GM21526 (cell line): ENCODE data around the gene PPP2R5C.

ENCODE experiments used
- ATAC-seq: cut with Tn5 transposase; IDR thresholded peaks from one replicate; pipeline ENCODE4 v1.9.1; 2021; ENCODE audit warnings: moderate library complexity; ENCODE audit not compliant: unreplicated experiment, low FRiP score

Gene PPP2R5C

DNA sequence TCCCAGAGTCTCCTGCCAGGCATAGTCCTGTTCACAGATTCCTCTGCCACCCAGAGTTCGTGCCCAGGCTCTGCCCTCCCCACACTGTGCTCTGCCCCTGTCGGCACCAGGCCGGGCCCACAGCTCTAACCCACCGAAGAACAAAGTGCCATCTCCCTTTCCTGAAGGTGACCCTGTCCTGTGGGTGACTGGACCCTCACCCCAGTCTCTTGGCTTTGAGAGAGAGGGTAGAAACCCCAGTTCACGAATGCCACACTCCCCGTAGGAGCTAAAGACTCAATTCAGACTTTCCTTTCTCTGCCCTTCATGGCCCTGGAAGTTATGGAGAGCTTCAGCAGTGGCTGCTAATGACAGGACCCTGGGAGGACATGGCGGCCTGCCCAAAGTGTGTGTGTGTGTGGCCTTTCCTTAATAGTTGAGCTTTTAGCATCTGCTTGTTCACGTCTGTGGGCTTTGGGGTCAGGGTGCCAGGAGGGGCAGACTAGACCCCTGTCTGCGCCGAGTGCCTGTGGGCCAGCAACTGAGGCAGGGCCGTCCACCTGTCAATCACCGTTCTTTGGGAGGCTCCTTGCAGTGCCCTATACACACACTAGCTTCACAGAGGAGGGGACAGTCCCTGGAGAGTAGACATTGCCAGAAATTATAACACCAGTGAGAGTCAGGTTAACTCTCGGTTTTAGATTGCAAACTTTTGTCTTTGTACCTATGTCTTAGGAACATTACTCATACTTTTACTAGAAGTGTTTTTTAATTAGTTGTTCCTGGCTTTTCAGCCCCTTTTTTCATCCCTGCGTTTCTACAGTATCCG is 118.2 kb downstream of the PPP2R5C start:
- no peak for ATAC-seq

DNA sequence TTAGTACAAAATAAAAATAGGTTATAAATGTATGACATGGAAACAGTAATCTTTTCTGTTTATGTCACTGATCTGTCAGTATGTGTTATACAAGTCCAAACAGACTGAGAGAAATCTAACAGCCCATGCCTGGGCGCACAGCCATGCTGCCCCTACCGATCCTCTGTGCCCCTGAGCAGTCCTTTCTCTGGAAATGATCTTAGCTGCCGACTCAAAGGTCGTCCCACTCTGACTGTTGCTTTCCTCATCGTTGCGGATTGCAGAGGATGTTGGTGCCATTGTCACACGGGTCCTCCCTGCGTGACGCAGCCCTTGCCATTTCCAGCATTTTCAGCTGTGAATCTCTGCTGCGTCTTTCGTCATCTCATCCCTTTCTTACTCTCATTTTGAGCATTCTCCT is 119.9 kb downstream of the PPP2R5C start:
- ATAC-seq: no peak

DNA sequence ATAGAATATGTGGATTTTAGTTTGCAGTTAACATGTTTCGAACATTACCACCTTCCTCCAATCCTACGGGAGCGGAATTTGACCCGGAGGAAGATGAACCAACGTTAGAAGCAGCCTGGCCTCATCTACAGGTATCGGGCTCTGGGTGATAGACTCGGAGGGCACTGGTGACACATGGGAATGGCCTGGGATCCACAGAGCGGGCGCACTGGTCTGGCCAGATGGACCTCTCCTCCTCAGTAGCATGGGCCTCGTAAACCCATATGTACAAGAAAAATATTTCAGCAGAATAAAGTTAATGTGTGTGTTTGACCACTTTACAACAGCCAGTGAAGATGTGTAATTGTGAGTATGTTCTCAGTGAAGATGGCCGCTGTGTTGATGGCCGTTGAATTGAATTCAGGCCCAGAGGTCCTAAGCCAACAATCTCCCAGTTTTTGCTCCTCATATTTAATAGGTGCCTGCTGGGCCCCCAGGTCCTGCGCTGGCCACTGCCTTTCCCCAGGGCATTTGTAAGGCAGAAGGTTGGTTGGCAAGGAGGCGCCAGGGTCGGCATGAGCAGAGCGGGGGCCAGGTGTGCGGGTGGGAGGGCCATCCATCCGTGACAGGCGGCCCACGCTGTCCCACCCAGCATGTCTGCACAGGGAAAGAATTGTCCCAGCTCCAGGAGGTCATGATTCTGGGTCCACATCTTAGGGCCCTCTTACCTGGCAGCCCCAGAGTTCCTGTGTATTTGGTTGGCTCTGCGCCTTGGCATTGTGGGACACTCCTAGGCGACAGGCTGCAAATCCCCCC is 120.8 kb downstream of the PPP2R5C start:
- ATAC-seq: no peak

DNA sequence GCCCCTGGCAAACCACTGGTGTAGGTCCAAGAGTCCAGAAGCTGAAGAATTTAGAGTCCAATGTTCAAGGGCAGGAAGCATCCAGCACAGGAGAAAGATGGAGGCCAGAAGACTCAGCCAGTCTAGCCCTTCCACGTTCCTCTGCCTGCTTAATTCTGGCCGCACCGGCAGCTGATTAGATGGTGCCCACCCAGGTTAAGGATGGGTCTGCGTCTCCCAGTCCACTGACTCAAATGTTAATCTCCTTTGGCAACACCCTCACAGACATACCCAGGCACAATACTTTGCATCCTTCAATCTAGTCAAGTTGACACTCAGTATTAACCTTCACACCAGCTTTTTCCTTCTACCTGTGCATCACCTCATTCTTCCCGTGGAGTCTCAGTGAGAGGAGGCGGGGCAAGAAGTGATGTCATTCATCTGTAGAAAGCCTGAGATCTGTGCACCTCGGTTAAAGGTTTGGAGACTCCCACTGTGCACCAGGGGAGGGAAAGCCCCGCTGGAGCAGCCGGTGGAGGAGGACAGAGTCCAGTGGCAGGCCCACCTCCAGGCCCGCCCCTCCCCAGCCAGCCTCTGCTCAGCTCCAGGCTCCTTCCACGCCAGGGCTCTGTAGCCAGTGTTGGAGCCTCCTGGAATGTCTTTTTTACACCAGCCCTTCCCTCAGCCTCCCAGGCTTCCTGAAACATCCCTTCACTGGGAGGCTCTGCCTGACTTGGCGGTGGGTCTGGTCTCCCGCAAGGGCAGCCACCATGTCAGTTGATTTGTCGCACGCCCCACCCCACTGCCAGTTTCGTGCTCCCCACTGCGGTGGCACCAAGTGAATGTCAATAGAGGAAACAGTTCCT is 122.8 kb downstream of the PPP2R5C start:
- no peak for ATAC-seq

DNA sequence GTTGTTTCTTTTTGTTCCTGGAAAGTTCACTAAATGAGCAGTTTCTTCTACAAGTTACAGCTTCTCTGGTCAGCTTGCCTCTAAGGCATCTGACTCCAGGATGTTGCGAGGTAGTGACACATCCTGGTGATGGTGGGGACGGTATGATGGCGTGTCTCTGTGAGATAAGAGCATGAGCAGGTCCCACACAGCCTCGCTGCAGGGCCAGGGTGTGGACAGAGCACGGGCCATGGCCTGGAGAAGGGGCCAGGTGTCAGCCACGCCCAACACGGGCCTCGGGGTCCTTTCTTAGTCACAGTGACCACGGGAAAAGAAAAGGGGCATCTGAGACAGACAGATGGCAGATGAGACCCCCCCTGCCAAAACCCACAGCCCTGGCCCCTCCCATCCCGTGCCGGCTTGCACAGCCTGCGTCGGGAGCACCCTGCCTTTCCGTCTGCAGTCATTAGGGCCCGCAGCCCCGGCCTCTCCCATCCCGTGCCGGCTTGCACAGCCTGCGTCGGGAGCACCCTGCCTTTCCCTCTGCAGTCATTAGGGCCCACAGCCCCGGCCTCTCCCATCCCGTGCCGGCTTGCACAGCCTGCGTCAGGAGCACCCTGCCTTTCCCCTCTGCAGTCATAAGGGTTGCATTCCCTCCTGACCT is 123.5 kb downstream of the PPP2R5C start:
- no peak for ATAC-seq

DNA sequence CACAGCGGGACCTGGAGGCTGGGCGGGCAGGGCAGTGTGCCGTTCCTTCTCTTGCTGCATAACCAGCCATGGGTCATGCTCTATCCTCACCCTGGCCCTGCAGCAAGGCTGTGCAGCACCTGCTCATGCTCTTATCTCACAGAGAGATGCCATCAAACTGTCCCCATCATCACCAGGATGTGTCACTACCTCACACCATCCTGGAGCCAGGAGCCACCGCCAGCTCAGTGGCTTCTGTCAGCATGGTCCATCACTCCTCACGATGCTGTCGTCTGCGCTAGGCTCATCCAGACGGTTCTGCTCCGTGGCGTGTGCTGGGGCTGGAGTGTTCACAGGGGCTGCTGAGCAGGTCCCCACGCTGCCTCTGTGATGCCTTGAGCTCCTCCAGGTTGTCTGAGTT is 125.7 kb downstream of the PPP2R5C start:
- no peak for ATAC-seq

DNA sequence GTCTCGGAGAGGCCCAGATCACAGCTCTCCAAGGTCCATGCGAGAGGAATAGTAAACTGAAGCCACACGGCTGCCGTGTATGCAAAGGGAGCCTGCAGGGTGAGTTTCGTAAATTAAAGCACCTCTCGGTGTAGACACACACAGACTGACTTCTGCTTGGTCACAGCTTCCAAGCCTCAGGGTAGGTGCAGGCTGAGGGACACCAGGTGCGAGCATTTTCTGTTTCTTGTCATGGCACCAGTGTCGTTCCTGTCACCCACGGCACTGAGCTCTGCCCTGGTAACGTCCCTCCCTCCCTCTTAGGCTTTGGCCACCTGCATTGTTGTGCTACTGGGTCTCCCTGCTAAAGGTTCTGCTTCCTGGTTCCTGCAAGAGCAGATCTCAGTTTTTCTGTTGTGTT is 126.7 kb downstream of the PPP2R5C start:
- ATAC-seq: no peak

DNA sequence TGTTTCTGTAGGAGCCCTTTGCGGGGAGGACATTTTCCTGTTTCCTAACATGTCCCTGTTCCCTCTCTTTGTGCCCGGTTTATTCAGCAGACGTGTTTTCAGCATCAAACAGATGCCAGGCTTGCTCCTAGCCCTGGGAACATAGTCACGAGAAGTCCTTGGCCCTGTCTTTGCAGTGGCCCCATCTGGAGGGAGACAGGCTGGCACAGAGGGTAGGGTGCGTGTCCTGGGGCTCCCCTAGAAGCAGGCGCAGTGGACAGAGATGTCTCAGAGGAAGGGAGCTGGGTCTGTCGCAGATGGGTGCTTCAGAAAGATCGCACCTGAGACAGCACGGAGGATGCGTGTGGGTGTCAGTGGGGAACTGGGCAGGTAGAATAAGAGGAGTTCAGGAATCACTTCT is 127.9 kb downstream of the PPP2R5C start:
- no peak for ATAC-seq

DNA sequence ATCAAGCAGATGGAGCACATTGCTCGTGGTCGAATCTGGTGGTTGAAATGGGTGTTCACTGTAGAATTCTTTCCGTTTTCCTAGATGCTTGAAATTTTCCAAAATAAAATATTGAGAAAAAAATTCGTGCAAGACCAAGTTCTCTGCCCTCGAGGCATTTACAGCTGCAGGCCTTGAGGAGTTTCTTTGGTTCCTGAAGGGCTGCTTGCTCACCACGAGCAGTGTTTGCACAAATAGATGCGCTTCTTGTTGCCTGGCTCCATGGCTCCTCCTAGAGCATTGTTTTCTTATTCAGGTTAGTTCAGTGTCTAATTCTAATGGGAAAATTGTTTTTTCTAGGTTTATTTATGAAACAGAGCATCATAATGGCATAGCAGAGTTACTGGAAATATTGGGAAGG is 128.4 kb downstream of the PPP2R5C start:
- no peak for ATAC-seq

DNA sequence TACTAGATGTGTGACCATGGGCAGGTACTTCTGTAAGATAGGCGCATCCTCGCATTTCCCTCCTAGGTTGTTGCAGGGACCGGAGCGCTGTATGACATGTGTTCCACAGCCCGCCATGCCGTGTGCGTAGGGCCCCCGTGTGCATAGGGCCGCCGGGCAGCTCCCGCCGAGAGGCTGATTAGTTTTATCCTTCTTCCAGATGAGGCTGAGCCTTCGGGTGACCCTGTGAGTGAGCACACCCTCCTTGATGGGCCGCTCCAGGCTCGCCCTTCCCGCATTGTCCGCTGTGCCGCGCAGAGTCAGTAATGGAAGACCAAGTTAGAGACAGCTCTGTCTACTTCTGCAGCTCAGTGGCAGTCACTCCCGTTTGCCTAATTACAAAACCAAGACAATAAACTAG is 130.0 kb downstream of the PPP2R5C start:
- ATAC-seq: no peak

DNA sequence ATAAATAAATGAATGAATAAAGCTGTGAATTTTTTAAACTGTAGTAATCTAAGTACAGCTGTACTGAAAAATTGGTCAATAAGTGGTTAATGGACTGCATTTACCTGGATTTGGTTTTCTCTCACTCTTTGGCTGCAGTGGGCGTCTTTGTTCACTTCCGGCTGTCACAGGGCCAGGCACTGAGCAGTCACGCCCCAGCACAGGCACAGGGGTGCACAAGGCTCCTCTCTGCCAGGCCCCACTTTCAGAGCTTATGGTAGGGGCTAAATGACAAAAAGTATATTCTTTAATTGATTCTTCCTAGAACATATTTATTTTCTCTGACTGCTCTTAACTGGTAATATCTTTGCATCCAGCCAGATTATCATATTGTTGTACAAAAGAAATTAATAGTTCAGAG is 132.2 kb downstream of the PPP2R5C start:
- ATAC-seq: no peak

DNA sequence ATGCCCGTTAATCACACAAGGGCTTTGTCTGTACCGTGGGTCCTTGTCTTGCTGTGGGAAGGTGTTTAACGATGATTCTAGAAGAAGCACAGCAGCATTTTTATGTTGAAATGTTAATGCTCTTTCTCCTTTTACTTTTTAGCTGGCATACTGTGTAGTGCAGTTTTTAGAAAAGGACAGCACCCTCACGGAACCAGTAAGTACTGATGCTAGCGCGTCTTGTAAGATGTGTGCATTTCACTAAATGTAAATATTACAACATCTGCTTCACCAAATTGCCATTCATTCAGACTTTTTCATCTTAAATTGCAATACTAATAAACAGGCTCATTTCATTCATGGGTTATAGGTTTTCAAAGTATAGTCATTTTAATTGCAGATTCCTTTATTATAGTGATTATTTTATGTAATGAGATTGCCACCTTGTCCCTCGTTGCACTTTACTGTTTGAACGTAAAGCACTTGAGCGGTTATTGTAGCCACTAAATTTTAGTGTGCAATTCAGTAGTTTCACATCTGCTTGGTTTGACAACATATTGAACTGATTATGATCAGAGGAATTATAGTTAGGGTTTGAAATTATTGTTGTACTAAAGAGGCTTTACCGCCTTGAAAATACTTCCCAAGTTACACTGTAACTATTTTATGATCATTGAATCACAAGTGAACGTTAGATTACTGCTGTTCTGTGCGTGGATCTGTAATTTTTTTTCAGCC is 133.0 kb downstream of the PPP2R5C start:
- ATAC-seq: no peak

DNA sequence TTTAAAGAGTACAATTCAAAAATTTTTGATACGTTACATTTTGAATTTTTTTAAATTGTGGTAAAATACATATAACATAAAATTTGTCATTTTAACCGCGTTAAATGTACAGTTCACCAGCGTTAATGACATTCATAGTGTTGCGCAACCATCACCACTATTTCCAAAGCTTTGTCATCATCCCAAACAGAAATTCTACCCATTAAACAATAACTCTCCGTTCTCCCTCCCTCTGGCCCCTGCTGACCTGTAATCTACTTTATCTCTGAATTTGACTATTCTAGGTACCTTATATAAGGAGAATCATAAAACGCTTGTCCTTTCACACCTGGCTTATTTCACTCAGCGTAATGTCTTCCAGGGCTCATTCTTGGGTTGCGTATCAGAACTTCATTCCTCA is 133.7 kb downstream of the PPP2R5C start:
- ATAC-seq: no peak

DNA sequence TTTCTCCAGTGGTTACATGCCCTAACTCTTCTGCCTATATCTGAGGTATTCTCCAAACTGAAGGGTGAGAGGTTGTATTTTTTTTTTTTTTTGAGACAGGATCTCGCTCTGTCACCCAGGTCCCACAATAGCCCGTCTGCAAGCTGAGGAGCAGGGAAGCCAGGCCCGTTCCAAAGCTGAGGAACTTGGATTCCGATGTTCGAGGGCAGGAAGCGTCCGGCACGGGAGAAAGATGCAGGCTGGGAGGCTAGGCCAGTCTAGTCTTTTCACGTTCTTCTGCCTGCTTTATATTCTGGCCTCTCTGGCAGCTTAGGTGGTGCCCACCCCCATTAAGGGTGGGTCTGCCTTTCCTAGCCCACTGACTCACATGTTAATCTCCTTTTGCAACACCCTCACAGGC is 135.8 kb downstream of the PPP2R5C start:
- ATAC-seq: no peak

DNA sequence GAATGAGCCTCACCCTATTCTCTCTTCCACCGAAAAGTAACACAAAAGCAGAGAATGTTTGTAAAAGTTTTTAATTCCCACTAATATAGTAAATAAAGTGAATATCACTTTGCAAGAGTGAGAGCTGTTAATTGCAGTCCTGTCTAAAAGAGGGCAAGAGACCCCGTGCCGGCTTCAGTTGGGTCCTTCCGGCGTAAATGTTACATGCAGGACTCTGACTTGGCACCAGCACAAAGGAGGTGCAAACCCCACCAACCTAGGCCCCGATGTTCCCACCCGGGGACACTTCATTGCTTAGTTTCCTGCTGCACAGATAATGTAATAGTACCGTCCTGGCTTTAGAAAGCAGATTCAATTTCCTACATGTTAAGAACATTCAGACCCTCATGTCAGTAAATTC is 136.9 kb downstream of the PPP2R5C start:
- ATAC-seq: no peak

DNA sequence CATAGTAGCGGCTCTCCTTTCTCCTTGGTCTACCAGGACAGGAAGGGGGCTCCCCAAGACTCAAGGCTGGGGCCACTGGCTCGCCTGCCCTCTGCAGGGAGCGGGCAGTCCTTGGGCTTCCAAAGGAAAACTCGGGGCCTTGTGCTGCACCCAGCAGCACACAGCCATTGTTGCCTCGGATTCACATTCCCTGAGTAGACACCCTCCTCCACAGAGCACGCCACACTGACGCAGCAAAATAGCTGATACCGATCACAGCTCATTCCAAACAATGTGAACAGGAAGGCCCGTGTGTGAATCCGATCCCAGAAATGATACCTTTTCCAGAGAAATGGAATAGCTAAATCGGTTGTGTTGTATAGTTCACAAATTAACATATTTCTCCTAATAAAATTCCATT is 137.8 kb downstream of the PPP2R5C start:
- no peak for ATAC-seq

DNA sequence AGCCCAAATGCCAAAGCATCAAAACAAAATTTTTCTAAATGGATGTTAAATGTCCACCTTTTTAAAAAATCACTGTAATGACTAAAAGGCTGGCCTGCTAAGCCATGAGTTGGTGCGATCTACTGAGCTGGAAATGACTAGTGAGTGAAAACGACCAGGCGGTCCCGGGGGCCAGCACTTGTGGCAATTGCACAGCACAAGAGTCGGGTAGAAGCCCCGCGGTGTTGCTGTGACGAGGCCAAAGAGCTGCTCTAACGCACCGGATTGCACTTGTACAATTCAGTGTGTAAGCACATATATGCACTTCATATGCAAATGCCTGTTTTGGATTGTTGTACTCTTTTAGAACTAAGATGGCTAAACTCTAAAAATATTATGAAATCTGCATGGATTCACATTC is 138.7 kb downstream of the PPP2R5C start:
- ATAC-seq: no peak

DNA sequence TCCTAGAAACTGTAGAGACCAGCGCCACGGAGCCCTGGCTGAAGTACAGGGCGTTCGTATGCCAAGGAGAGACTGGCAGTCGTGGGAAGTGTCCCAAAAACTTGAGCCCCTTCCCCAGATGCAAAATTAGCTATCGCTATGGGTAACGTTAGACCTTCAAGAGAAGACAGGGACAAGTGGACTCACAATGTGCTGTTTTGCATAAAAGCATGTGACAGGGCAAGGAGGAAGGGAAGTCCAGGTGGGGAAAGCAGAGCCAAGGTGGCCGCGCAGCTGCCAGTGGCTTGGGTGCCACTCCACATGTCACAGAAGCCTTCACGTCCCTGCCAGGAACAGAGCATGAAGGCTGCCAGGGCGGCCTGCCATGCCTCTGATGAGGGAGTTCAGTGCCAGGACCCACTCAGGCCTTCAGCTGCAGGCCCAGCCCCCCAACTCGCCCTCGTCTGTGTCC is 141.6 kb downstream of the PPP2R5C start:
- ATAC-seq: no peak

DNA sequence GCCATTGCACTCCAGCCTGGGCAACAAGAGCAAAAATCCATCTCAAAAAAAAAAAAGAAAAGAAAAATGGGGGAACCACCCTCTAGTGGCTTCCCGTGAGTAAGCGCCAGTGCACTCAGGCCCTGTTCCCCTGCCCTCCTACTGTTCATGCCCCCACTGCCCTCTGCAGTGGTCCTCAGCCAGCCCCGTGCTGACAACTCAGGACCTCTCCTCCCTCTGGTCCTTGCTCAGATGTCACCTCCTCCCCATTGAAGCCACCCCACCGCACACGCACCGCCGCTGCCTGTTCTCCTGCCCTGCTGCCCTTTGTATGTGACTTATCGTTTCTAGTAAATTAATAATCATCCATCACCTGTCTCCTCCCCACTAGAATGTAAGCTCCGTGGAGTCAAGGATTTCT is 144.1 kb downstream of the PPP2R5C start:
- no peak for ATAC-seq

DNA sequence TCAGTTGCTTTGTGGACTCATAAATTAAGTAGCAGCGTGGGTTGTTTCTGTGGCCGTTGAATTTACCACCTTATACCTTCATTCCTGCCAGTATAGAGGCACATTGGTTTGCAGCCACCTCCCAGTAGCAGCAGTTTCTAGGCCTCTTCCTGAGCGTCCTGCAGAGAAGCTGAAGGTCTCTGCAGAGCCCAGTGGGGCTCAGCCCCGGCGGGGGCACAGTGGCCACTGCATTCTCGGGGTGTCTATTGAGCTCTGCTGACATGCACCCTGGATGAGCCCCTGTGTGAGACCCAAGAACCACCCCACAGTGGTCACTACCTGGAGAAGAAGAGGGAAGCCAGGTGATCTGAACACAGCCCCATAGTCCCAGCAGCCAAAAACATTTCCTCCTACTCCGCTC is 145.1 kb downstream of the PPP2R5C start:
- ATAC-seq: no peak
